Fibroblast of lung (primary cell): Measurements from ENCODE around the gene DTWD2.

ENCODE experiments used
- EZH2 ChIP-seq: IDR thresholded peaks from 2 replicates; pipeline ENCODE4 v1.5.1; 2012; ENCODE audit warnings: low read length, control low read depth, mild to moderate bottlenecking; ENCODE audit errors: missing control alignments
- TF ChIP-seq, protein P1 (sequence below), 2 donors: IDR thresholded peaks in 1 of 2; conservative IDR thresholded peaks in 1 of 2; 1 replicate in 1 of 2; 2 replicates in 1 of 2; pipeline ENCODE4 v1.5.1; 2011 to 2012; ENCODE audit warnings: low read length in 2 of 2, control low read depth in 1 of 2, inconsistent platforms in 1 of 2, low read depth in 1 of 2, mild to moderate bottlenecking in 1 of 2

DNA sequence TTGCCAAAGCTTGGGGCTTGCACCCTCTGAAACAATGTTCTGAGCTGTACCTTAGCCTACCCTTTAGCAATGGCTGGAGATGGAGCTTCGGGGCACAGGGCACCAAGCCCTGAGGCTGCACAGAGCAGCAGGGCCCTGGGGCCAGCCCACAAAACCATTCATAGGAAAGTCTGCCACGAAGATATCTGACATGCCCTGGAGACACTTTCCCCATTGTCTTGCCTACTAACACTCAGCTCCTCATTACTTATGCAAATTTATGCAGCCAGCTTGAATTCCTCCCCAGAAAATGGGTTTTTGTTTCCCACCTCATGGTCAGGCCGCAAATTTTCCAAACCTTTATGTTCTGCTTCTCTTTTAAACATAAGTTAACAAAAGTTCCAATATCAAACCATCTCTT is 105.7 kb downstream of the DTWD2 start:
- TF ChIP-seq, protein P1, sequence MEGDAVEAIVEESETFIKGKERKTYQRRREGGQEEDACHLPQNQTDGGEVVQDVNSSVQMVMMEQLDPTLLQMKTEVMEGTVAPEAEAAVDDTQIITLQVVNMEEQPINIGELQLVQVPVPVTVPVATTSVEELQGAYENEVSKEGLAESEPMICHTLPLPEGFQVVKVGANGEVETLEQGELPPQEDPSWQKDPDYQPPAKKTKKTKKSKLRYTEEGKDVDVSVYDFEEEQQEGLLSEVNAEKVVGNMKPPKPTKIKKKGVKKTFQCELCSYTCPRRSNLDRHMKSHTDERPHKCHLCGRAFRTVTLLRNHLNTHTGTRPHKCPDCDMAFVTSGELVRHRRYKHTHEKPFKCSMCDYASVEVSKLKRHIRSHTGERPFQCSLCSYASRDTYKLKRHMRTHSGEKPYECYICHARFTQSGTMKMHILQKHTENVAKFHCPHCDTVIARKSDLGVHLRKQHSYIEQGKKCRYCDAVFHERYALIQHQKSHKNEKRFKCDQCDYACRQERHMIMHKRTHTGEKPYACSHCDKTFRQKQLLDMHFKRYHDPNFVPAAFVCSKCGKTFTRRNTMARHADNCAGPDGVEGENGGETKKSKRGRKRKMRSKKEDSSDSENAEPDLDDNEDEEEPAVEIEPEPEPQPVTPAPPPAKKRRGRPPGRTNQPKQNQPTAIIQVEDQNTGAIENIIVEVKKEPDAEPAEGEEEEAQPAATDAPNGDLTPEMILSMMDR (conservative IDR thresholded peaks at IDR 0.05 in 1 of 2, IDR thresholded peaks at IDR 0.05 in 1 of 2; ENCODE audit: low read depth in 1 of 2, low read length in 2 of 2): no peak
- no peak for TF ChIP-seq EZH2
